DND-41 (cell line): ENCODE results near the gene PI16.

Experiments
- ATAC-seq: fragments of 200-7000 bp; cut with Tn5 transposase; 3 replicates; pipeline ENCODE4 v1.9.1; 2021; ENCODE audit warnings: low read depth; ENCODE audit not compliant: insufficient read depth
- DNase-seq: peaks from one replicate; pipeline ENCODE4 v3.0.0-alpha.2; 2020
- H2AFZ ChIP-seq: 2 replicates; pipeline ENCODE4 v1.6.0; 2012; ENCODE audit warnings: low read depth, low read length
- H3K27ac ChIP-seq: 2 replicates; pipeline ENCODE4 v1.5.1; 2012; ENCODE audit warnings: low read length, inconsistent platforms
- H3K27me3 ChIP-seq: fragments of 200-600 bp; sonication (generic); 2 replicates; pipeline ENCODE4 v1.6.0; 2012; ENCODE audit warnings: low read length, mild to moderate bottlenecking, inconsistent platforms; ENCODE audit not compliant: insufficient read depth, poor library complexity
- H3K36me3 ChIP-seq: 2 replicates; pipeline ENCODE4 v1.5.1; 2012; ENCODE audit warnings: low read length, inconsistent platforms; ENCODE audit not compliant: insufficient read depth
- H3K4me1 ChIP-seq: 2 replicates; pipeline ENCODE4 v1.5.1; 2012; ENCODE audit warnings: mild to moderate bottlenecking, low read length; ENCODE audit not compliant: insufficient read depth
- H3K4me2 ChIP-seq: 2 replicates; pipeline ENCODE4 v1.6.0; 2012; ENCODE audit warnings: mild to moderate bottlenecking, moderate library complexity, low read length, inconsistent platforms; ENCODE audit not compliant: insufficient read depth
- H3K4me3 ChIP-seq, 2 experiments: fragments of 200-600 bp in 1 of 2; shearing (Covaris generic) in 1 of 2; 2 replicates each; pipeline ENCODE4 v1.5.1; 2012 to 2016; ENCODE audit warnings: inconsistent platforms in 2 of 2, low read length in 2 of 2, mild to moderate bottlenecking in 2 of 2, low read depth in 1 of 2, moderate library complexity in 1 of 2
- H3K79me2 ChIP-seq: 2 replicates; pipeline ENCODE4 v1.6.0; 2012; ENCODE audit warnings: low read length, inconsistent platforms; ENCODE audit not compliant: insufficient read depth
- H3K9ac ChIP-seq: 2 replicates; pipeline ENCODE4 v1.6.0; 2012; ENCODE audit warnings: low read depth, mild to moderate bottlenecking, inconsistent platforms, low read length, moderate library complexity
- H3K9me3 ChIP-seq: 2 replicates; pipeline ENCODE4 v1.5.1; 2012; ENCODE audit warnings: low read length, moderate library complexity, mild to moderate bottlenecking, inconsistent platforms; ENCODE audit not compliant: insufficient read depth, severe bottlenecking
- H4K20me1 ChIP-seq: 2 replicates; pipeline ENCODE4 v1.6.0; 2012; ENCODE audit warnings: low read length; ENCODE audit not compliant: insufficient read depth
- EZH2 ChIP-seq: IDR thresholded peaks from 3 replicates; pipeline ENCODE4 v1.6.1; 2012; ENCODE audit warnings: borderline replicate concordance, low read depth, mild to moderate bottlenecking, moderate library complexity, low read length, inconsistent platforms; ENCODE audit not compliant: severe bottlenecking
- TF ChIP-seq, protein P1 (sequence below): IDR thresholded peaks from 2 replicates; pipeline ENCODE4 v1.5.1; 2012; ENCODE audit warnings: borderline replicate concordance, low read length, moderate library complexity, mild to moderate bottlenecking; ENCODE audit not compliant: poor library complexity, severe bottlenecking; ENCODE audit errors: extremely low read depth

The PI16 gene

DNA sequence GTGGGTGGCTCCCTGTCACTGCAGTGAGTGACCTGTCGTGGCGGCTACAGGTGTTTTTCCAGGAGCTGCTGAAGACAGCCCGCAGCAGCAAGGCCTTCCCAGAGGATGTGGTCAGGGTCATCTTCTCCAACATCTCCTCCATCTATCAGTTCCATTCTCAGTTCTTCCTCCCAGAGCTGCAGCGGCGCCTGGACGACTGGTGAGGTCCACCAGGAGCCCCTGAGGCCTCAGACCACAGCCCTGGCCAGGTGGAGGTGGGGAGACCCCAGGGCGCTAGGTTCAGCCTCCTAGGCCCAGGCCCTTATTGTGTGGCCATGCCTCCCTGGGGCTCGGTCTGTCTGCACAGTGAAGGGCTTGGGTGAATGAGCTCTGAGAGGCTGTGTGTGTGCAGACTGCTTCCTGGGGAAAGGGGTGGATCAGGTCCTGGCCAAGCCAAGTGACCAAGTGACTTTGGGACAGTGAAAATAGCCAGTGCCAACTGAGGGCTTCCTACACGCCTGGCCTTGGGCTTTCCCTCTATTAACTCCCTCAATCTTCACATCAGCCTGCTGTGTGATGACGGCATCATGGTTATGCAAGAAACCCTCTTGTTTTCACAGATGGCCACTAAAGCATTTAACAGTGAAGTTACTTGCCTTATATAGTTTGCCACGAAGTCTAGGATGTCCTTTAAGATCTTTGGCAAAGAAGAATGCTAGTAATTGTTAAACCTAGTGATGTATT is 57.3 kb downstream of the PI16 start:
- Histone ChIP-seq H3K4me3 (no peak overlapping the region), H4K20me1 (no peaks in the 10 kb centered on the region), H3K9ac (no peak overlapping the region), H3K9me3 (no peaks in the 10 kb centered on the region), H3K79me2 (no peaks in the 10 kb centered on the region), H3K27ac (no peak overlapping the region), H3K4me2 (no peak overlapping the region), H3K36me3 (no peaks in the 10 kb centered on the region), H3K27me3 (no peaks in the 10 kb centered on the region), H3K4me1 (no peaks in the 10 kb centered on the region), H2AFZ (no peak overlapping the region)
- TF ChIP-seq, protein P1, sequence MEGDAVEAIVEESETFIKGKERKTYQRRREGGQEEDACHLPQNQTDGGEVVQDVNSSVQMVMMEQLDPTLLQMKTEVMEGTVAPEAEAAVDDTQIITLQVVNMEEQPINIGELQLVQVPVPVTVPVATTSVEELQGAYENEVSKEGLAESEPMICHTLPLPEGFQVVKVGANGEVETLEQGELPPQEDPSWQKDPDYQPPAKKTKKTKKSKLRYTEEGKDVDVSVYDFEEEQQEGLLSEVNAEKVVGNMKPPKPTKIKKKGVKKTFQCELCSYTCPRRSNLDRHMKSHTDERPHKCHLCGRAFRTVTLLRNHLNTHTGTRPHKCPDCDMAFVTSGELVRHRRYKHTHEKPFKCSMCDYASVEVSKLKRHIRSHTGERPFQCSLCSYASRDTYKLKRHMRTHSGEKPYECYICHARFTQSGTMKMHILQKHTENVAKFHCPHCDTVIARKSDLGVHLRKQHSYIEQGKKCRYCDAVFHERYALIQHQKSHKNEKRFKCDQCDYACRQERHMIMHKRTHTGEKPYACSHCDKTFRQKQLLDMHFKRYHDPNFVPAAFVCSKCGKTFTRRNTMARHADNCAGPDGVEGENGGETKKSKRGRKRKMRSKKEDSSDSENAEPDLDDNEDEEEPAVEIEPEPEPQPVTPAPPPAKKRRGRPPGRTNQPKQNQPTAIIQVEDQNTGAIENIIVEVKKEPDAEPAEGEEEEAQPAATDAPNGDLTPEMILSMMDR: no peak
- DNase-seq: no peak
- no peak for ATAC-seq

GRCh38 chr6:37013516-37014491 is 59.3 kb downstream of the PI16 start:
- no peak overlapping the region for H2AFZ ChIP-seq
- H3K79me2 ChIP-seq: no peaks in the 10 kb centered on the region
- no peaks in the 10 kb centered on the region for H3K9me3 ChIP-seq
- peaks cover 17% of the 10 kb centered on the region for H3K4me1 ChIP-seq
- no peak overlapping the region for H3K4me2 ChIP-seq
- H3K36me3 ChIP-seq: no peaks in the 10 kb centered on the region
- no peak overlapping the region for H3K9ac ChIP-seq
- no peak overlapping the region for H3K4me3 ChIP-seq
- no peak overlapping the region for H3K27ac ChIP-seq
- no peaks in the 10 kb centered on the region for H4K20me1 ChIP-seq
- TF ChIP-seq EZH2: no peak
- TF ChIP-seq, protein P1: no peak
- DNase-seq (no peak), ATAC-seq (no peak)
- no peaks in the 10 kb centered on the region for H3K27me3 ChIP-seq
